Endothelial cell of umbilical vein (primary cell): ENCODE results near the gene PPP4C.
"Not testable (repeated sequence)": the region's sequence is repeated elsewhere in the genome, so short reads cannot be mapped to it uniquely, and the experiment has no call there.

Source experiments
- EZH2 ChIP-seq: IDR thresholded peaks from 2 replicates; pipeline ENCODE4 v1.6.1; 2012; ENCODE audit warnings: borderline replicate concordance, low read depth, mild to moderate bottlenecking, moderate library complexity, low read length, inconsistent platforms; ENCODE audit not compliant: severe bottlenecking
- FOS ChIP-seq: IDR thresholded peaks from 2 replicates; pipeline ENCODE4 v1.6.1; 2011; ENCODE audit warnings: mild to moderate bottlenecking, low read length, moderate library complexity, borderline replicate concordance; ENCODE audit not compliant: insufficient read depth
- GATA2 ChIP-seq: IDR thresholded peaks from 2 replicates; pipeline ENCODE4 v1.7.0; 2011; ENCODE audit warnings: low read depth, mild to moderate bottlenecking, moderate library complexity, mixed read lengths, low read length; ENCODE audit not compliant: insufficient read length, insufficient read depth
- JUN ChIP-seq: IDR thresholded peaks from 2 replicates; pipeline ENCODE4 v1.6.1; 2011; ENCODE audit warnings: borderline replicate concordance, low read depth; ENCODE audit not compliant: insufficient read length, insufficient read depth
- MYC ChIP-seq: IDR thresholded peaks from one replicate; pipeline ENCODE4 v1.6.1; 2011; ENCODE audit warnings: mild to moderate bottlenecking, low read depth, low read length
- POLR2A ChIP-seq: IDR thresholded peaks from 2 replicates; pipeline ENCODE4 v1.6.1; 2012; ENCODE audit warnings: low read depth, mild to moderate bottlenecking, control low read depth, low read length
- POLR2AphosphoS5 ChIP-seq: IDR thresholded peaks from 2 replicates; pipeline ENCODE4 v1.6.1; 2012; ENCODE audit warnings: low read depth, mild to moderate bottlenecking, control low read depth, low read length, moderate library complexity; ENCODE audit not compliant: insufficient read depth
- TF ChIP-seq, protein P1 (sequence below), 2 donors: IDR thresholded peaks; 1 replicate in 1 of 2; 2 replicates in 1 of 2; pipeline ENCODE4 v1.5.1; 2011; ENCODE audit warnings: low read length in 2 of 2, mild to moderate bottlenecking in 2 of 2, moderate library complexity in 2 of 2, control low read depth in 1 of 2, inconsistent platforms in 1 of 2, low read depth in 1 of 2; ENCODE audit not compliant: insufficient read depth in 1 of 2; ENCODE audit errors: extremely low read depth in 1 of 2
- TF ChIP-seq, protein P2 (sequence below): IDR thresholded peaks from 2 replicates; pipeline ENCODE4 v1.6.1; 2011; ENCODE audit not compliant: insufficient read depth, insufficient read length

DNA sequence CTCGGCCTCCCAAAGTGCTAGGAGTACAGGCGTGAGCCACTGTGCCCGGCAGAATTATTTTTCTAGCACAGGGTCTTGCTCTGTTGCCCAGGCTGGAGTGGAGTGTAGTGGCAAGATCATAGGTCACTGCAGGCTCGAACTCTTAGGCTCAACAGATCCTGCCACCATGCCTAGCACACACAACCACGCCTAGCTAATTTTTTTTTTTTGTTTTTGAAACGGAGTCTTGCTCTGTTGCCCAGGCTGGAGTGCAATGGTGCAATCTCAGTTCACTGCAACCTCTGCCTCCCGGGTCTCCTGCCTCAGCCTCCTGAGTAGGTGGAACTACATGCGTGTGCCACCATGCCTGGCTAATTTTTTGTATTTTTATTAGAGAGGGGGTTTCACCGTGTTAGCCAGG, 49.9 kb downstream of the PPP4C start:
- not testable (repeated sequence) for TF ChIP-seq POLR2A, POLR2AphosphoS5, EZH2, MYC, FOS, GATA2, JUN
- TF ChIP-seq, protein P1, sequence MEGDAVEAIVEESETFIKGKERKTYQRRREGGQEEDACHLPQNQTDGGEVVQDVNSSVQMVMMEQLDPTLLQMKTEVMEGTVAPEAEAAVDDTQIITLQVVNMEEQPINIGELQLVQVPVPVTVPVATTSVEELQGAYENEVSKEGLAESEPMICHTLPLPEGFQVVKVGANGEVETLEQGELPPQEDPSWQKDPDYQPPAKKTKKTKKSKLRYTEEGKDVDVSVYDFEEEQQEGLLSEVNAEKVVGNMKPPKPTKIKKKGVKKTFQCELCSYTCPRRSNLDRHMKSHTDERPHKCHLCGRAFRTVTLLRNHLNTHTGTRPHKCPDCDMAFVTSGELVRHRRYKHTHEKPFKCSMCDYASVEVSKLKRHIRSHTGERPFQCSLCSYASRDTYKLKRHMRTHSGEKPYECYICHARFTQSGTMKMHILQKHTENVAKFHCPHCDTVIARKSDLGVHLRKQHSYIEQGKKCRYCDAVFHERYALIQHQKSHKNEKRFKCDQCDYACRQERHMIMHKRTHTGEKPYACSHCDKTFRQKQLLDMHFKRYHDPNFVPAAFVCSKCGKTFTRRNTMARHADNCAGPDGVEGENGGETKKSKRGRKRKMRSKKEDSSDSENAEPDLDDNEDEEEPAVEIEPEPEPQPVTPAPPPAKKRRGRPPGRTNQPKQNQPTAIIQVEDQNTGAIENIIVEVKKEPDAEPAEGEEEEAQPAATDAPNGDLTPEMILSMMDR (IDR thresholded peaks at IDR 0.05; ENCODE audit: extremely low read depth in 1 of 2, insufficient read depth in 1 of 2, low read depth in 1 of 2, low read length in 2 of 2) = not testable (repeated sequence)
- TF ChIP-seq, protein P2, sequence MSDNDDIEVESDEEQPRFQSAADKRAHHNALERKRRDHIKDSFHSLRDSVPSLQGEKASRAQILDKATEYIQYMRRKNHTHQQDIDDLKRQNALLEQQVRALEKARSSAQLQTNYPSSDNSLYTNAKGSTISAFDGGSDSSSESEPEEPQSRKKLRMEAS = not testable (repeated sequence)
